Type B pancreatic cell (in vitro differentiated cells): ENCODE measurements around the gene GPI. TPM values are rescaled to one million over a fixed set of nuclear protein-coding genes. Genes with fewer than 3 reads are reported as not detected.

Source experiments
- DNase-seq: peaks from one replicate; pipeline ENCODE4 v3.0.0; 2021; ENCODE audit warnings: mixed read lengths; ENCODE audit not compliant: unreplicated experiment; ENCODE audit errors: extremely low spot score
- H3K27ac Mint-ChIP-seq: 2 replicates; pipeline ENCODE4 v1.8.0; 2021; ENCODE audit warnings: mild to moderate bottlenecking, mixed read lengths
- H3K27me3 Mint-ChIP-seq: 2 replicates; pipeline ENCODE4 v1.8.0; 2021; ENCODE audit warnings: mixed read lengths
- H3K36me3 Mint-ChIP-seq: 2 replicates; pipeline ENCODE4 v1.8.0; 2021; ENCODE audit warnings: mixed read lengths
- H3K4me1 Mint-ChIP-seq: one replicate; pipeline ENCODE4 v1.8.0; 2021; ENCODE audit warnings: mixed read lengths; ENCODE audit not compliant: unreplicated experiment
- H3K4me3 Mint-ChIP-seq: 2 replicates; pipeline ENCODE4 v1.8.0; 2021; ENCODE audit warnings: mild to moderate bottlenecking, mixed read lengths
- H3K9me3 Mint-ChIP-seq: 2 replicates; pipeline ENCODE4 v1.8.0; 2021; ENCODE audit warnings: mixed read lengths
- total RNA-seq: library from RNA; stranded (reverse); gene quantifications from 2 replicates; pipeline ENCODE4 v1.2.1, GENCODE V29; 2021; ENCODE audit warnings: low replicate concordance
- TF ChIP-seq, protein P1 (sequence below): fragments of 200-600 bp; sonication (generic); conservative IDR thresholded peaks from 2 replicates; pipeline ENCODE4 v1.5.0; 2021; ENCODE audit warnings: antibody characterized with exemption, mild to moderate bottlenecking

Gene GPI
- total RNA-seq, 1 donor from 2014 or later, result 241 TPM

DNA sequence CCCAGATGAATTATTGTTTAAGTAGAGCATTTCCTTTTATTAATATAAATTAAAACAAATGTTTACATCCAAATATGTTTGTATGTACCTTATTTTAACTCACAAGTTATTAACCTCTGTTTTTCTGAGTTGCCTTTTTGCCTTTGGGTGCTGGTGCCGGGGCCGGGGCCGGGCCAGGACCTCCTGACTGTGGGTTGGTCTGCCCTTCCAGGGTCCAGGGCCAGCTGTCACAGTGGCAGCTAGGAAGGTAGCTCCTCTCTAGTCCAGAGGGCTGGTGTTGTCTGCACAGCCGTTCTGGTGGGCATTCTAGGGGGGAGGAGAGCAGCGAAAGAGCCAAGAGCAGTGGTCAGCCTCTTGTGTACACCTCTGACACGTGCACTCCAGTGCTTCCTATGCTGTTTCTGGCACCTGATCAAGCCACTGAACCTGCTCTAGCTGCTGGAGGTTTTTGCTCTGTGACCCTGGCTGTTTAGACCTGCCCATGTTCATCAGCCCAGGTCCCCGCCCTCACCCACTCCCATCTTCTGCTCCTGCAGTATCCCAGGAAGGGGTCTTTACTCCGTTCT lies 61.2 kb downstream of the GPI start:
- DNase-seq, result no peak
- Mint-ChIP-seq H3K27me3 (no peaks in the 10 kb centered on the region), H3K9me3 (no peaks in the 10 kb centered on the region), H3K36me3 (no peaks in the 10 kb centered on the region), H3K4me3 (peak overlapping the region; percentile 49), H3K4me1 (peaks cover 9% of the 10 kb centered on the region), H3K27ac (no peak overlapping the region)
- TF ChIP-seq, protein P1, sequence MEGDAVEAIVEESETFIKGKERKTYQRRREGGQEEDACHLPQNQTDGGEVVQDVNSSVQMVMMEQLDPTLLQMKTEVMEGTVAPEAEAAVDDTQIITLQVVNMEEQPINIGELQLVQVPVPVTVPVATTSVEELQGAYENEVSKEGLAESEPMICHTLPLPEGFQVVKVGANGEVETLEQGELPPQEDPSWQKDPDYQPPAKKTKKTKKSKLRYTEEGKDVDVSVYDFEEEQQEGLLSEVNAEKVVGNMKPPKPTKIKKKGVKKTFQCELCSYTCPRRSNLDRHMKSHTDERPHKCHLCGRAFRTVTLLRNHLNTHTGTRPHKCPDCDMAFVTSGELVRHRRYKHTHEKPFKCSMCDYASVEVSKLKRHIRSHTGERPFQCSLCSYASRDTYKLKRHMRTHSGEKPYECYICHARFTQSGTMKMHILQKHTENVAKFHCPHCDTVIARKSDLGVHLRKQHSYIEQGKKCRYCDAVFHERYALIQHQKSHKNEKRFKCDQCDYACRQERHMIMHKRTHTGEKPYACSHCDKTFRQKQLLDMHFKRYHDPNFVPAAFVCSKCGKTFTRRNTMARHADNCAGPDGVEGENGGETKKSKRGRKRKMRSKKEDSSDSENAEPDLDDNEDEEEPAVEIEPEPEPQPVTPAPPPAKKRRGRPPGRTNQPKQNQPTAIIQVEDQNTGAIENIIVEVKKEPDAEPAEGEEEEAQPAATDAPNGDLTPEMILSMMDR, result no peak

DNA sequence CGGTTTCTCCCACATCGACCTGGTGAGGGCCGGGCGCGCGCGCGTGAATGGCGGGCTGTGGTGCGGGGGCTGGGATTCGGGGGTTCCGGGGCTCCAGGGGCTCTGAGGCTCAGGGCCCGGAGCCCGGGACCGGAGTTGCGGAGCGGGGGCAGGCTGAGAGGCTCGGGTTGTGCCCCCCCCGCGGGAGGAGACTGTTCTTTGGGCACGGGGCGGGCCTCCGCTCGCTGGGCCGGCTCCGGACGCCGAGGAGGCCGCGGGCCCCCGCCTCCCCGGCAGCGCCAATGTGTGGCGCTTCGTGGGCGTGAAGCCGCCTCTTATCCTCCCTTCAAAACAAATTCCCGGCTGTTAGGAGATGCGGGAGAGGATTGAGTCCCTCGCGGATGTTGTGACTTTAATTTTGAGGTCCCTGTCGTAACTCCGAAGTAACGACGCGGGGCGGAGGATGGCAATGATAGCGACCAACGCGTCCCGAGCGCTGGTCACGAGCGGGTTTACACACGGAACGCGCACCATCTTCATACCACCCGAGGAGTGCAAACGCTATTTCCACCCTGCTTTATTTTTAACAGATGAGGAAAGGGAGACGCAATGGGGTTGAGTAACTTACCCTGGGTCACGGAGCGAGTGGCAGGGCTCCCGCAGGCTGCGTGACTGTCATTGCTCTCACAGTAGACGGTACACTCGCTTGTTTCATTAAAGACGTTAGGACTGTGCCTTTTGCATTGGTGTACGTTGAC lies 63.7 kb downstream of the GPI start:
- Mint-ChIP-seq H3K4me1 (peaks cover 13% of the 10 kb centered on the region), H3K27me3 (no peaks in the 10 kb centered on the region), H3K4me3 (peak overlapping the region; percentile 99), H3K36me3 (peaks cover 9% of the 10 kb centered on the region), H3K9me3 (no peaks in the 10 kb centered on the region), H3K27ac (peak overlapping the region; percentile 93)
- DNase-seq, result no peak
- TF ChIP-seq, protein P1, result no peak

DNA sequence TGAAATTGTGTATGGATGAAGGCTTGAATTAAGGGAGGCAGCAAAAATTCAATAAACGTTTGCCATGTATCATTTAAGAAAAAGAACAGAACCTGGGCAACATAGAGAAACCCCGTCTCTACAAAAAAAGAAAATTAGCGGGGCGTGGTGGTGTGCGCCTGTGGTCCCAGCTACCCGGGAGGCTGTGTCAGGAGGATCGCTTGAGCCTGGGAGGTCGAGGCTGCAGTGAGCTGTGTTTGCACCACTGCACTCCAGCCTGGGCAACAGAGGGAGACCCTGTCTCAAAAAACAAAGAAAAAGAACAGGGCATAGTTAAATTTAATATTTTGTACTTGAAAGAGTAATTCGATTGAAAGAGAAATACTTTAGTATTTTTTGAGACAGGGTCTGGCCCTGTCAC lies 64.6 kb downstream of the GPI start:
- TF ChIP-seq, protein P1, result no peak
- Mint-ChIP-seq H3K27me3 (no peaks in the 10 kb centered on the region), H3K9me3 (no peaks in the 10 kb centered on the region), H3K4me1 (peaks cover 13% of the 10 kb centered on the region), H3K27ac (no peak overlapping the region), H3K4me3 (peak overlapping the region; percentile 99), H3K36me3 (peaks cover 13% of the 10 kb centered on the region)
- no peak for DNase-seq

DNA sequence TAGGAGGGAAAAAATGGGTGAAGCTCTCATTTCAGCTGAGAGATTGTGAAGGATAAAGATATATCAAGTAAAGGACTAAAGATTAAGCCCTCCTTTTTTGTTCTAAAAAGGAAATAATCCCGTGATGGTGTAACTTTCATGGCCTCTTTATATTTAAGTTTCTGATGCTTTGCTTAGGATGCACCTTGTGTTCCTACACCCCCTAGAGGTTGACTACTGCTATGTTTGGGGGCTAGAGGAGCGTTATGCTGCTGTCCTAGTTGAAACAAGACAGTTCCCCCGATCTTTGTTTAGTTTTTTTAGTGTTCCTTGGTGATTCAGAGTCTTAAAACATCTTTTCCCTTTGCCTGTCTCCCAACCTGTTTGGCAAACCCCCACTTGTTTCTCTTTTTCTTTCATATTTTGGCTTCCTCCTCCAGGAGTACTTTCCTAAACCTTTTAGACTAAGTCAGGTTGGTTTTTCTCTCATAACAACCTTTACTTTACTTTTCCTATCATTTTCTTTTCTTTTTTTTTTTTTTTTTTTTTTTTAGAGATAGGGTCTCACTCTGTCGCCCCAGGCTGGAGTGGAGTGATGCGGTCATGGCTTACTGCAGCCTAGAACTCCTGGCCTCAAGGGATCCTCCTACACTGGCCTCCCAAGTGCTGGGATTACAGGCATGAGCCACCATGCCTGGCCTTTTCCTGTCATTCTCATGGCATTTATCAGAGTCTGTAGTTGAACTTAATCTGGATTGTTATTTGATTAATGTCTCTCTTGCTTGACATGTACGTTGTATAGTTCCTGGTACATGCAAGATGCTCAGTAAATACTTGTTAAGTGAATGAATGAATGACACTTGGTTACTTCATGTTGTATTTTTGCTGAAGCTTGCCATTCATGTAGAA lies 66.0 kb downstream of the GPI start:
- H3K36me3 Mint-ChIP-seq, result peaks cover 15% of the 10 kb centered on the region
- no peak for DNase-seq
- H3K27me3 Mint-ChIP-seq, result no peaks in the 10 kb centered on the region
- peak overlapping the region; percentile 99 for H3K4me3 Mint-ChIP-seq
- H3K4me1 Mint-ChIP-seq, result peaks cover 13% of the 10 kb centered on the region
- H3K27ac Mint-ChIP-seq, result peak overlapping the region; percentile 74
- no peaks in the 10 kb centered on the region for H3K9me3 Mint-ChIP-seq
- TF ChIP-seq, protein P1, result peak; percentile 75

DNA sequence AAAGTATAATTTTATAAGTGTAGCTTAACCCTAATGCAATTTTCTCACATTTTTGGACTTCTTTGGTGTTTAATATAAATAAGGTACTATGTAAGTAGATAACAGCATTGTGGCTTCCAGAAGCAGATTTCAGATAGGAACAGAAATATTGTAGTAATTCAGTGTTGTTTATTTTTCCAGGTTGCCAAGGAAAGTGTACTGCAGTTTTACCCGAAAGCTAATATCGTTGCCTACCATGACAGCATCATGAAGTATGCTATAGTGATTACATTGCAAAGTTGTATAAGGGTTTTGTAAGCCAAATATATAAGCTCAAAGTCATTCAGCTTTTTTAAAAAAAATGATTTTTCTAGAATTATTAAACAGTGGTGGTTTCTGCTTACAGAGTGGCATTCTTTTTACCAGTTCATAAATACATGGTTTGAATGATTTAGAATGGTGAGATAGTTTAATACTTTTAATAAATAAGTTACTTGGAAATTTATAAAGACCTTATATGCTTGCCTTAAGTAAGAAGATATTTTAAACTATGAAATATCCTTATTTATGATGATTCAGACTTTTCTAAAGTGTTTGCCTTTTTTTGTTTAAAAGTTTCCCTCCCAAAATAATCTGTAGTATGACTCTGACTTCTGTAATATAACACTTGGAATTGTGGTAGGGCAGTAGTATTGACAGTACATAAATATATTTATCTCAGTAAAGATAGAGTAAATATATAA lies 66.8 kb downstream of the GPI start:
- H3K27ac Mint-ChIP-seq, result no peak overlapping the region
- peaks cover 18% of the 10 kb centered on the region for H3K36me3 Mint-ChIP-seq
- peaks cover 13% of the 10 kb centered on the region for H3K4me1 Mint-ChIP-seq
- H3K9me3 Mint-ChIP-seq, result no peaks in the 10 kb centered on the region
- H3K27me3 Mint-ChIP-seq, result no peaks in the 10 kb centered on the region
- DNase-seq, result no peak
- TF ChIP-seq, protein P1, result no peak
- H3K4me3 Mint-ChIP-seq, result no peak overlapping the region
